GM12878 (cell line): ENCODE results near the gene ACD. TPM values are rescaled to one million over a fixed set of nuclear protein-coding genes. Genes with fewer than 3 reads are reported as not detected.

ENCODE experiments used
- EED ChIP-seq: sonication (generic); IDR thresholded peaks from 2 replicates; pipeline ENCODE4 v1.6.1; 2016; ENCODE audit warnings: antibody characterized with exemption, low read depth
- HDGF ChIP-seq: fragments of 450-650 bp; IDR thresholded peaks from 2 replicates; pipeline ENCODE4 v1.6.1; 2016; ENCODE audit warnings: antibody characterized with exemption
- IKZF1 ChIP-seq: fragments of 450-650 bp; conservative IDR thresholded peaks from 2 replicates; pipeline ENCODE4 v1.6.1; 2017; ENCODE audit warnings: antibody characterized with exemption, mild to moderate bottlenecking
- KDM1A ChIP-seq: fragments of 200-600 bp; sonication (generic); IDR thresholded peaks from 2 replicates; pipeline ENCODE4 v1.6.1; 2016; ENCODE audit warnings: borderline replicate concordance
- MEF2A ChIP-seq: IDR thresholded peaks from 2 replicates; pipeline ENCODE4 v1.6.1; 2011; ENCODE audit warnings: low read depth, mild to moderate bottlenecking, low read length, moderate library complexity; ENCODE audit not compliant: insufficient read depth
- MYC ChIP-seq: IDR thresholded peaks from 2 replicates; pipeline ENCODE4 v1.6.1; 2011; ENCODE audit warnings: mild to moderate bottlenecking, low read length, moderate library complexity, inconsistent platforms; ENCODE audit not compliant: insufficient read depth, insufficient replicate concordance, insufficient read length, severe bottlenecking
- NFXL1 ChIP-seq: fragments of 450-650 bp; IDR thresholded peaks from 2 replicates; pipeline ENCODE4 v1.6.1; 2017; ENCODE audit warnings: antibody characterized with exemption, mild to moderate bottlenecking, borderline replicate concordance
- RCOR1 ChIP-seq: conservative IDR thresholded peaks from 2 replicates; pipeline ENCODE4 v1.6.1; 2012; ENCODE audit warnings: low read depth, low read length, improper control_type of control experiment
- SMARCA5 ChIP-seq: fragments of 450-650 bp; IDR thresholded peaks from 2 replicates; pipeline ENCODE4 v1.6.1; 2017; ENCODE audit warnings: mild to moderate bottlenecking
- SMC3 ChIP-seq: IDR thresholded peaks from 2 replicates; pipeline ENCODE4 v1.6.1; 2011; ENCODE audit warnings: low read length, improper control_type of control experiment, borderline replicate concordance
- ZNF24 ChIP-seq: fragments of 450-650 bp; IDR thresholded peaks from 2 replicates; pipeline ENCODE4 v1.6.1; 2017; ENCODE audit warnings: antibody characterized with exemption, mild to moderate bottlenecking
- polyA plus RNA-seq, 11 experiments: library from polyadenylated mRNA; depleted of rRNA in 4 of 11; unstranded in 6 of 11; stranded (reverse) in 5 of 11; fragments of >200 nt; fragmentation: Nextera tagmentation in 4 of 11; fragmentation: Illumina TruSeq in 1 of 11; extraction: Ambion mirVana in 4 of 11; extraction: Trizol in 1 of 11; gene quantifications; 1 replicate in 1 of 11; 2 replicates in 10 of 11; pipeline versions ENCODE4 v1.2.1 to v1.2.3, GENCODE V29; 2011 to 2016; ENCODE audit warnings: inconsistent platforms in 2 of 11, missing spikeins in 2 of 11, low read depth in 1 of 11
- total RNA-seq, 4 experiments: library from RNA; depleted of rRNA in 3 of 4; stranded (reverse); fragments of >200 nt in 3 of 4; fragmentation: Illumina TruSeq in 1 of 4; extraction: Trizol in 1 of 4; gene quantifications; 2 replicates each; pipeline versions ENCODE4 v1.2.1 to v1.2.3, GENCODE V29; 2013 to 2021
- TF ChIP-seq, protein P1 (sequence below): fragments of 450-650 bp; IDR thresholded peaks from 2 replicates; pipeline ENCODE4 v1.6.1; 2017; ENCODE audit warnings: mild to moderate bottlenecking, moderate library complexity
- TF ChIP-seq, protein P2 (sequence below): fragments of 450-650 bp; formaldehyde crosslinking; IDR thresholded peaks from 2 replicates; pipeline ENCODE4 v1.5.0; 2022; ENCODE audit warnings: mild to moderate bottlenecking, missing genetic modification characterization
- TF ChIP-seq, protein P3 (sequence below): fragments of 450-650 bp; IDR thresholded peaks from 2 replicates; pipeline ENCODE4 v1.6.1; 2017; ENCODE audit warnings: mild to moderate bottlenecking, low read depth, inconsistent platforms; ENCODE audit not compliant: poor library complexity, severe bottlenecking
- TF ChIP-seq, protein P4 (sequence below): IDR thresholded peaks from 2 replicates; pipeline ENCODE4 v1.6.1; 2012; ENCODE audit warnings: low read depth, low read length, improper control_type of control experiment
- TF ChIP-seq, protein P5 (sequence below): fragments of 450-650 bp; IDR thresholded peaks from 2 replicates; pipeline ENCODE4 v1.6.1; 2018; ENCODE audit warnings: mild to moderate bottlenecking, low read depth, moderate library complexity; ENCODE audit not compliant: partially characterized antibody

The ACD gene
- total and polyA plus RNA-seq, 10 of the 15 experiments (the other 5 are each of a cell fraction or from before 2014, with no cell fraction given), result 2.9 to 46.7 (median 23.9) TPM

DNA sequence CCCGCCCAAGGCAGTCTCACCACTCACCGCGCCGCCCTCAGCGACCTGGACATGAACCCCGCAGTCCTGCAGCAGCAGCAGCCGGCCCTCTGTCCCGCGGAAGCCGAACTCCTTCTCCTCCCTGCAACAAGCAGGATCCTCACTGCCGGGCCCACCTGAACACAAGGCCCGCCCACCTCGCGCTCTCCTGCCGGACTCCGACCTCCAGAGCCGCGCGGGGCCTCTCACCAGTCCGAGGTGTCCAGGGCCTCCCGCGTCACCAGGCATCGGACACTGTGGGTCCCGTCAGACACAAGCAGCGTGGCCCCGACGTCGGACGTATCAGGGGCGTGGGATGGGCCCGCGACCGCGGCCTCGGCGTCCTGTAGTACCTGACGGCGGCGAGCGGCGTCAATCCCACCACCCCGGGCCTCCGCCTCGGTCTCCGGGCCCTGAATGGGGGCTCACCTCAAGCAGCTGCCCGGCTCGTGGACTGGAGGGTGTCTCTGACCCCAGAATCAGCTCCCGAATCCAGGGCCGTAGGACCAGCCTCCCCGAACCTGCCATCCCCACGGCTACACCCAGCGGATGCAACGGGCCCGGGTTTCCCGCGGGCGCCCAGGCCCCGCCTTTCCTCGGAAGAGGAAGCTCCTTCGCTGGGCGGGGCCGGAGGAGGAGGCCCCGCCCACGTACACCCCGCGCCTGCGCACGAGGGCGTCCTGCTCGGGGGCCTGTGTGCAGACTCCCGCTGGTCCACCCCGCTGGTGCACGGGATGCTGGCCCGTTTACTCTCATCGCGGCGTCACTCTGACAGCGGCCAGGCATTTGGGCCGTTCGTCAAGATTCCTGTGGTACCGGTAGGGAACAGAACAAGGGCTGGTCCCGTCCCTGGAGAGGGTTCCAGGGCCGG, at the start of gene ACD (continued):
- TF ChIP-seq, protein P1, sequence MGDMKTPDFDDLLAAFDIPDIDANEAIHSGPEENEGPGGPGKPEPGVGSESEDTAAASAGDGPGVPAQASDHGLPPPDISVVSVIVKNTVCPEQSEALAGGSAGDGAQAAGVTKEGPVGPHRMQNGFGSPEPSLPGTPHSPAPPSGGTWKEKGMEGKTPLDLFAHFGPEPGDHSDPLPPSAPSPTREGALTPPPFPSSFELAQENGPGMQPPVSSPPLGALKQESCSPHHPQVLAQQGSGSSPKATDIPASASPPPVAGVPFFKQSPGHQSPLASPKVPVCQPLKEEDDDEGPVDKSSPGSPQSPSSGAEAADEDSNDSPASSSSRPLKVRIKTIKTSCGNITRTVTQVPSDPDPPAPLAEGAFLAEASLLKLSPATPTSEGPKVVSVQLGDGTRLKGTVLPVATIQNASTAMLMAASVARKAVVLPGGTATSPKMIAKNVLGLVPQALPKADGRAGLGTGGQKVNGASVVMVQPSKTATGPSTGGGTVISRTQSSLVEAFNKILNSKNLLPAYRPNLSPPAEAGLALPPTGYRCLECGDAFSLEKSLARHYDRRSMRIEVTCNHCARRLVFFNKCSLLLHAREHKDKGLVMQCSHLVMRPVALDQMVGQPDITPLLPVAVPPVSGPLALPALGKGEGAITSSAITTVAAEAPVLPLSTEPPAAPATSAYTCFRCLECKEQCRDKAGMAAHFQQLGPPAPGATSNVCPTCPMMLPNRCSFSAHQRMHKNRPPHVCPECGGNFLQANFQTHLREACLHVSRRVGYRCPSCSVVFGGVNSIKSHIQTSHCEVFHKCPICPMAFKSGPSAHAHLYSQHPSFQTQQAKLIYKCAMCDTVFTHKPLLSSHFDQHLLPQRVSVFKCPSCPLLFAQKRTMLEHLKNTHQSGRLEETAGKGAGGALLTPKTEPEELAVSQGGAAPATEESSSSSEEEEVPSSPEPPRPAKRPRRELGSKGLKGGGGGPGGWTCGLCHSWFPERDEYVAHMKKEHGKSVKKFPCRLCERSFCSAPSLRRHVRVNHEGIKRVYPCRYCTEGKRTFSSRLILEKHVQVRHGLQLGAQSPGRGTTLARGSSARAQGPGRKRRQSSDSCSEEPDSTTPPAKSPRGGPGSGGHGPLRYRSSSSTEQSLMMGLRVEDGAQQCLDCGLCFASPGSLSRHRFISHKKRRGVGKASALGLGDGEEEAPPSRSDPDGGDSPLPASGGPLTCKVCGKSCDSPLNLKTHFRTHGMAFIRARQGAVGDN, result no peak; the same call in 1 of the 2 replicates
- no peak for TF ChIP-seq HDGF
- TF ChIP-seq, protein P2, sequence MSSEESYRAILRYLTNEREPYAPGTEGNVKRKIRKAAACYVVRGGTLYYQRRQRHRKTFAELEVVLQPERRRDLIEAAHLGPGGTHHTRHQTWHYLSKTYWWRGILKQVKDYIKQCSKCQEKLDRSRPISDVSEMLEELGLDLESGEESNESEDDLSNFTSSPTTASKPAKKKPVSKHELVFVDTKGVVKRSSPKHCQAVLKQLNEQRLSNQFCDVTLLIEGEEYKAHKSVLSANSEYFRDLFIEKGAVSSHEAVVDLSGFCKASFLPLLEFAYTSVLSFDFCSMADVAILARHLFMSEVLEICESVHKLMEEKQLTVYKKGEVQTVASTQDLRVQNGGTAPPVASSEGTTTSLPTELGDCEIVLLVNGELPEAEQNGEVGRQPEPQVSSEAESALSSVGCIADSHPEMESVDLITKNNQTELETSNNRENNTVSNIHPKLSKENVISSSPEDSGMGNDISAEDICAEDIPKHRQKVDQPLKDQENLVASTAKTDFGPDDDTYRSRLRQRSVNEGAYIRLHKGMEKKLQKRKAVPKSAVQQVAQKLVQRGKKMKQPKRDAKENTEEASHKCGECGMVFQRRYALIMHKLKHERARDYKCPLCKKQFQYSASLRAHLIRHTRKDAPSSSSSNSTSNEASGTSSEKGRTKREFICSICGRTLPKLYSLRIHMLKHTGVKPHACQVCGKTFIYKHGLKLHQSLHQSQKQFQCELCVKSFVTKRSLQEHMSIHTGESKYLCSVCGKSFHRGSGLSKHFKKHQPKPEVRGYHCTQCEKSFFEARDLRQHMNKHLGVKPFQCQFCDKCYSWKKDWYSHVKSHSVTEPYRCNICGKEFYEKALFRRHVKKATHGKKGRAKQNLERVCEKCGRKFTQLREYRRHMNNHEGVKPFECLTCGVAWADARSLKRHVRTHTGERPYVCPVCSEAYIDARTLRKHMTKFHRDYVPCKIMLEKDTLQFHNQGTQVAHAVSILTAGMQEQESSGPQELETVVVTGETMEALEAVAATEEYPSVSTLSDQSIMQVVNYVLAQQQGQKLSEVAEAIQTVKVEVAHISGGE (CRISPR knock-in tag), result no peak
- no peak for TF ChIP-seq NFXL1
- TF ChIP-seq, protein P3, sequence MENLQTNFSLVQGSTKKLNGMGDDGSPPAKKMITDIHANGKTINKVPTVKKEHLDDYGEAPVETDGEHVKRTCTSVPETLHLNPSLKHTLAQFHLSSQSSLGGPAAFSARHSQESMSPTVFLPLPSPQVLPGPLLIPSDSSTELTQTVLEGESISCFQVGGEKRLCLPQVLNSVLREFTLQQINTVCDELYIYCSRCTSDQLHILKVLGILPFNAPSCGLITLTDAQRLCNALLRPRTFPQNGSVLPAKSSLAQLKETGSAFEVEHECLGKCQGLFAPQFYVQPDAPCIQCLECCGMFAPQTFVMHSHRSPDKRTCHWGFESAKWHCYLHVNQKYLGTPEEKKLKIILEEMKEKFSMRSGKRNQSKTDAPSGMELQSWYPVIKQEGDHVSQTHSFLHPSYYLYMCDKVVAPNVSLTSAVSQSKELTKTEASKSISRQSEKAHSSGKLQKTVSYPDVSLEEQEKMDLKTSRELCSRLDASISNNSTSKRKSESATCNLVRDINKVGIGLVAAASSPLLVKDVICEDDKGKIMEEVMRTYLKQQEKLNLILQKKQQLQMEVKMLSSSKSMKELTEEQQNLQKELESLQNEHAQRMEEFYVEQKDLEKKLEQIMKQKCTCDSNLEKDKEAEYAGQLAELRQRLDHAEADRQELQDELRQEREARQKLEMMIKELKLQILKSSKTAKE, result no peak
- TF ChIP-seq SMC3, result no peak
- TF ChIP-seq ZNF24, result no peak
- 0 out of 2 replicates have a peak, but pooled peaks have one; percentile 84 for TF ChIP-seq SMARCA5
- TF ChIP-seq EED, result no peak
- TF ChIP-seq MYC, result no peak
- TF ChIP-seq MEF2A, result no peak
- peak; percentile 59 for TF ChIP-seq IKZF1
- TF ChIP-seq KDM1A, result no peak
- TF ChIP-seq, protein P4, sequence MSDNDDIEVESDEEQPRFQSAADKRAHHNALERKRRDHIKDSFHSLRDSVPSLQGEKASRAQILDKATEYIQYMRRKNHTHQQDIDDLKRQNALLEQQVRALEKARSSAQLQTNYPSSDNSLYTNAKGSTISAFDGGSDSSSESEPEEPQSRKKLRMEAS, result peak; percentile 26; the same call in 1 of the 2 replicates
- TF ChIP-seq, protein P5, sequence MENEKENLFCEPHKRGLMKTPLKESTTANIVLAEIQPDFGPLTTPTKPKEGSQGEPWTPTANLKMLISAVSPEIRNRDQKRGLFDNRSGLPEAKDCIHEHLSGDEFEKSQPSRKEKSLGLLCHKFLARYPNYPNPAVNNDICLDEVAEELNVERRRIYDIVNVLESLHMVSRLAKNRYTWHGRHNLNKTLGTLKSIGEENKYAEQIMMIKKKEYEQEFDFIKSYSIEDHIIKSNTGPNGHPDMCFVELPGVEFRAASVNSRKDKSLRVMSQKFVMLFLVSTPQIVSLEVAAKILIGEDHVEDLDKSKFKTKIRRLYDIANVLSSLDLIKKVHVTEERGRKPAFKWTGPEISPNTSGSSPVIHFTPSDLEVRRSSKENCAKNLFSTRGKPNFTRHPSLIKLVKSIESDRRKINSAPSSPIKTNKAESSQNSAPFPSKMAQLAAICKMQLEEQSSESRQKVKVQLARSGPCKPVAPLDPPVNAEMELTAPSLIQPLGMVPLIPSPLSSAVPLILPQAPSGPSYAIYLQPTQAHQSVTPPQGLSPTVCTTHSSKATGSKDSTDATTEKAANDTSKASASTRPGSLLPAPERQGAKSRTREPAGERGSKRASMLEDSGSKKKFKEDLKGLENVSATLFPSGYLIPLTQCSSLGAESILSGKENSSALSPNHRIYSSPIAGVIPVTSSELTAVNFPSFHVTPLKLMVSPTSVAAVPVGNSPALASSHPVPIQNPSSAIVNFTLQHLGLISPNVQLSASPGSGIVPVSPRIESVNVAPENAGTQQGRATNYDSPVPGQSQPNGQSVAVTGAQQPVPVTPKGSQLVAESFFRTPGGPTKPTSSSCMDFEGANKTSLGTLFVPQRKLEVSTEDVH, result peak; percentile 71
- TF ChIP-seq RCOR1, result no peak
